SK-N-MC (cell line): ENCODE results near the gene WFDC2.

ENCODE experiments used
- EZH2 ChIP-seq: fragments of 200-600 bp; sonication (generic); IDR thresholded peaks from one replicate; pipeline ENCODE4 v1.6.1; 2017; ENCODE audit warnings: antibody characterized with exemption
- POLR2AphosphoS5 ChIP-seq: IDR thresholded peaks from 2 replicates; pipeline ENCODE4 v1.6.1; 2012; ENCODE audit warnings: mild to moderate bottlenecking, low read depth, low read length, borderline replicate concordance

DNA sequence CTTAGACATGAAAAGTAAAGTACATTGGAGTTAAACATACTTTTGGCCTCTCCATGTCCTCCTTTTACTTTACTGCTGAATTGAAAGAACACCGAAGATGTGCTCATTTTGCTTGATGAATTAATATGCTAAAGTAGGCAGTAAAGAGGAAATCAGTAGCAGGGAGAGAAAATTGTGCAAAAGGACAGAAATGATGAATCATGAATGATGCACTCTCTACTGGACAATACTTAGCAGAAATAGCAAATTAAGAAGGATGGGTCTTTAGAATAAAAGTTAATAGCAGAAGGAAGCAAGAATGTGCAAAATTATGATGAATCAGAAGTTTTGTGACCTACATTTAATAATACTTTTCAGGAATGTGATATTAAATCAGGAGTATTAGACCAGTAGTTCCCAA, 54.3 kb downstream of the WFDC2 start:
- no peak for TF ChIP-seq POLR2AphosphoS5
- no peak for TF ChIP-seq EZH2
